Activated CD4-positive, alpha-beta T cell treated with anti-CD3 and anti-CD28 coated beads, Interleukin-2, amount 50 U/mL, for 1 hour (primary cell): ENCODE data around the gene CBX7.

Experiments used
- DNase-seq: peaks from one replicate; pipeline ENCODE4 v3.0.0-alpha.2; 2020

Gene CBX7

GRCh38 chr22:39090426-39091064, 61.9 kb downstream of the CBX7 start:
- peak; percentile 80 for DNase-seq

GRCh38 chr22:39089928-39090327, 62.6 kb downstream of the CBX7 start:
- DNase-seq: no peak

GRCh38 chr22:39088685-39089032, 63.8 kb downstream of the CBX7 start:
- no peak for DNase-seq

GRCh38 chr22:39087881-39088684, 64.4 kb downstream of the CBX7 start:
- DNase-seq: no peak

GRCh38 chr22:39087098-39087497, 65.4 kb downstream of the CBX7 start:
- DNase-seq: no peak

- DNase-seq: no peak
These were observed 67.8 kb downstream of the CBX7 start for GRCh38 chr22:39084666-39085065.

- no peak for DNase-seq
These were observed 69.0 kb downstream of the CBX7 start for GRCh38 chr22:39083212-39084165.

- DNase-seq: no peak
These were observed 70.9 kb downstream of the CBX7 start for GRCh38 chr22:39081598-39081997.

GRCh38 chr22:39081016-39081415, 71.5 kb downstream of the CBX7 start:
- DNase-seq: no peak
